Liver (tissue), 3 donors: ENCODE results near the gene ISCA2.

Source experiments
- EGR1 ChIP-seq, 2 donors: IDR thresholded peaks; 2 replicates each; pipeline ENCODE4 v1.6.1; 2016 to 2018; ENCODE audit warnings: antibody characterized with exemption in 2 of 2, low read depth in 2 of 2
- FOXA1 ChIP-seq: IDR thresholded peaks from 2 replicates; pipeline ENCODE4 v1.6.1; 2016; ENCODE audit warnings: antibody characterized with exemption
- HNF4A ChIP-seq, 2 donors: conservative IDR thresholded peaks; 2 replicates each; pipeline ENCODE4 v1.6.1; 2016; ENCODE audit warnings: antibody characterized with exemption in 2 of 2, mild to moderate bottlenecking in 2 of 2
- JUND ChIP-seq, 2 donors: IDR thresholded peaks; 2 replicates each; pipeline ENCODE4 v1.6.1; 2016; ENCODE audit warnings: antibody characterized with exemption in 2 of 2
- NR2F2 ChIP-seq: IDR thresholded peaks from 2 replicates; pipeline ENCODE4 v1.6.1; 2016; ENCODE audit warnings: antibody characterized with exemption
- RAD21 ChIP-seq, 2 donors: IDR thresholded peaks; 2 replicates each; pipeline ENCODE4 v1.6.1; 2016; ENCODE audit warnings: antibody characterized with exemption in 2 of 2, mild to moderate bottlenecking in 2 of 2
- SP1 ChIP-seq: IDR thresholded peaks from 2 replicates; pipeline ENCODE4 v1.6.1; 2018; ENCODE audit warnings: antibody characterized with exemption, mild to moderate bottlenecking
- TAF1 ChIP-seq: conservative IDR thresholded peaks from 2 replicates; pipeline ENCODE4 v1.6.1; 2016; ENCODE audit warnings: antibody characterized with exemption, mild to moderate bottlenecking
- YY1 ChIP-seq: IDR thresholded peaks from 2 replicates; pipeline ENCODE4 v1.6.1; 2016; ENCODE audit warnings: antibody characterized with exemption, mild to moderate bottlenecking
- ZBTB33 ChIP-seq: IDR thresholded peaks from 2 replicates; pipeline ENCODE4 v1.6.1; 2016; ENCODE audit warnings: antibody characterized with exemption
- TF ChIP-seq, protein P1 (sequence below): fragments of 150-350 bp; IDR thresholded peaks from 2 replicates; pipeline ENCODE4 v1.5.1; 2017; ENCODE audit warnings: improper control_type of control experiment, low read depth, low read length; ENCODE audit not compliant: missing input control
- TF ChIP-seq, protein P2 (sequence below): IDR thresholded peaks from 2 replicates; pipeline ENCODE4 v1.6.1; 2016; ENCODE audit warnings: antibody characterized with exemption
- TF ChIP-seq, protein P3 (sequence below): IDR thresholded peaks from 2 replicates; pipeline ENCODE4 v1.6.1; 2016; ENCODE audit warnings: antibody characterized with exemption
- TF ChIP-seq, protein P4 (sequence below): IDR thresholded peaks from 2 replicates; pipeline ENCODE4 v1.6.1; 2016; ENCODE audit warnings: antibody characterized with exemption, mild to moderate bottlenecking
- donor health status: healthy.
- donor health status: healthy.

DNA sequence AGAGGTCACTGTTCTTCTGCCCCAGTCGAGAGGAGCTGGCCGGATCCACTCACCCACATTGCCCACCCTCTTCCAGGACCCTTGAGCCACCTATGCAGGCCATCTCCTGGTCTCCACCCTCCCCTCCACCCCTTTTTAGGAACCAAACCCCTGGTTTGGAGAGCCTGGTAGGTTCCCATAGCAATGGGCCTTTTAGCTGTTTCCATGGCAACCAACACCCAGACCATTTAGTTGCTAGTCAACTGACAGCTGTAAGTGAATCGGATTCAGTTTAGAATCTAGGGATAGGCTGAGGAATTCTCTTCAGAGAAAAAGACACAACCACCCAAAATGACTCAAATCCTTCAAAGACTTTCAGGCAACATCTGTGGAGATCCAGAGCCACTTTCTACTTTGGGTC, 17.0 kb upstream of the ISCA2 start:
- TF ChIP-seq, protein P1, sequence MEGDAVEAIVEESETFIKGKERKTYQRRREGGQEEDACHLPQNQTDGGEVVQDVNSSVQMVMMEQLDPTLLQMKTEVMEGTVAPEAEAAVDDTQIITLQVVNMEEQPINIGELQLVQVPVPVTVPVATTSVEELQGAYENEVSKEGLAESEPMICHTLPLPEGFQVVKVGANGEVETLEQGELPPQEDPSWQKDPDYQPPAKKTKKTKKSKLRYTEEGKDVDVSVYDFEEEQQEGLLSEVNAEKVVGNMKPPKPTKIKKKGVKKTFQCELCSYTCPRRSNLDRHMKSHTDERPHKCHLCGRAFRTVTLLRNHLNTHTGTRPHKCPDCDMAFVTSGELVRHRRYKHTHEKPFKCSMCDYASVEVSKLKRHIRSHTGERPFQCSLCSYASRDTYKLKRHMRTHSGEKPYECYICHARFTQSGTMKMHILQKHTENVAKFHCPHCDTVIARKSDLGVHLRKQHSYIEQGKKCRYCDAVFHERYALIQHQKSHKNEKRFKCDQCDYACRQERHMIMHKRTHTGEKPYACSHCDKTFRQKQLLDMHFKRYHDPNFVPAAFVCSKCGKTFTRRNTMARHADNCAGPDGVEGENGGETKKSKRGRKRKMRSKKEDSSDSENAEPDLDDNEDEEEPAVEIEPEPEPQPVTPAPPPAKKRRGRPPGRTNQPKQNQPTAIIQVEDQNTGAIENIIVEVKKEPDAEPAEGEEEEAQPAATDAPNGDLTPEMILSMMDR: no peak
- TF ChIP-seq, protein P2, sequence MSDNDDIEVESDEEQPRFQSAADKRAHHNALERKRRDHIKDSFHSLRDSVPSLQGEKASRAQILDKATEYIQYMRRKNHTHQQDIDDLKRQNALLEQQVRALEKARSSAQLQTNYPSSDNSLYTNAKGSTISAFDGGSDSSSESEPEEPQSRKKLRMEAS: no peak
- TF ChIP-seq ZBTB33: no peak
- no peak for TF ChIP-seq RAD21 (IDR thresholded peaks at IDR 0.05)
- no peak for TF ChIP-seq YY1
- no peak for TF ChIP-seq TAF1
- no peak for TF ChIP-seq SP1
- TF ChIP-seq, protein P3, sequence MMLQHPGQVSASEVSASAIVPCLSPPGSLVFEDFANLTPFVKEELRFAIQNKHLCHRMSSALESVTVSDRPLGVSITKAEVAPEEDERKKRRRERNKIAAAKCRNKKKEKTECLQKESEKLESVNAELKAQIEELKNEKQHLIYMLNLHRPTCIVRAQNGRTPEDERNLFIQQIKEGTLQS: no peak
- TF ChIP-seq, protein P4, sequence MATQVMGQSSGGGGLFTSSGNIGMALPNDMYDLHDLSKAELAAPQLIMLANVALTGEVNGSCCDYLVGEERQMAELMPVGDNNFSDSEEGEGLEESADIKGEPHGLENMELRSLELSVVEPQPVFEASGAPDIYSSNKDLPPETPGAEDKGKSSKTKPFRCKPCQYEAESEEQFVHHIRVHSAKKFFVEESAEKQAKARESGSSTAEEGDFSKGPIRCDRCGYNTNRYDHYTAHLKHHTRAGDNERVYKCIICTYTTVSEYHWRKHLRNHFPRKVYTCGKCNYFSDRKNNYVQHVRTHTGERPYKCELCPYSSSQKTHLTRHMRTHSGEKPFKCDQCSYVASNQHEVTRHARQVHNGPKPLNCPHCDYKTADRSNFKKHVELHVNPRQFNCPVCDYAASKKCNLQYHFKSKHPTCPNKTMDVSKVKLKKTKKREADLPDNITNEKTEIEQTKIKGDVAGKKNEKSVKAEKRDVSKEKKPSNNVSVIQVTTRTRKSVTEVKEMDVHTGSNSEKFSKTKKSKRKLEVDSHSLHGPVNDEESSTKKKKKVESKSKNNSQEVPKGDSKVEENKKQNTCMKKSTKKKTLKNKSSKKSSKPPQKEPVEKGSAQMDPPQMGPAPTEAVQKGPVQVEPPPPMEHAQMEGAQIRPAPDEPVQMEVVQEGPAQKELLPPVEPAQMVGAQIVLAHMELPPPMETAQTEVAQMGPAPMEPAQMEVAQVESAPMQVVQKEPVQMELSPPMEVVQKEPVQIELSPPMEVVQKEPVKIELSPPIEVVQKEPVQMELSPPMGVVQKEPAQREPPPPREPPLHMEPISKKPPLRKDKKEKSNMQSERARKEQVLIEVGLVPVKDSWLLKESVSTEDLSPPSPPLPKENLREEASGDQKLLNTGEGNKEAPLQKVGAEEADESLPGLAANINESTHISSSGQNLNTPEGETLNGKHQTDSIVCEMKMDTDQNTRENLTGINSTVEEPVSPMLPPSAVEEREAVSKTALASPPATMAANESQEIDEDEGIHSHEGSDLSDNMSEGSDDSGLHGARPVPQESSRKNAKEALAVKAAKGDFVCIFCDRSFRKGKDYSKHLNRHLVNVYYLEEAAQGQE: no peak
- no peak for TF ChIP-seq EGR1 (IDR thresholded peaks at IDR 0.05; ENCODE audit: low read depth in 2 of 2)
- no peak for TF ChIP-seq JUND (IDR thresholded peaks at IDR 0.05)
- TF ChIP-seq HNF4A (conservative IDR thresholded peaks at IDR 0.05): no peak
- TF ChIP-seq NR2F2: no peak
- no peak for TF ChIP-seq FOXA1
